Lower lobe of right lung (tissue), 2 donors: ENCODE data around the gene POPDC3. TPM values are rescaled to one million over a fixed set of nuclear protein-coding genes. Genes with fewer than 3 reads are reported as not detected.

Source experiments
- ATAC-seq, 2 donors: fragments of 200-7000 bp; cut with Tn5 transposase; one replicate each; pipeline ENCODE4 v1.9.1; 2020 to 2022; ENCODE audit warnings: mild to moderate bottlenecking in 2 of 2, moderate library complexity in 2 of 2
- DNase-seq: peaks from one replicate; pipeline ENCODE4 v3.0.0-alpha.2; 2020
- H3K27ac ChIP-seq: fragments of 200-600 bp; one replicate; pipeline ENCODE4 v1.8.0; 2022
- H3K27me3 ChIP-seq: fragments of 200-600 bp; one replicate; pipeline ENCODE4 v1.8.0; 2022; ENCODE audit warnings: low read depth
- H3K36me3 ChIP-seq: fragments of 200-600 bp; one replicate; pipeline ENCODE4 v1.8.0; 2022; ENCODE audit warnings: mild to moderate bottlenecking
- H3K4me1 ChIP-seq: fragments of 200-600 bp; one replicate; pipeline ENCODE4 v1.8.0; 2022
- H3K4me3 ChIP-seq: fragments of 200-600 bp; one replicate; pipeline ENCODE4 v1.8.0; 2022; ENCODE audit warnings: mild to moderate bottlenecking
- H3K9me3 ChIP-seq: fragments of 200-600 bp; one replicate; pipeline ENCODE4 v1.8.0; 2022
- intact Hi-C: fragments of 100-400 bp; cut with DNase I; formaldehyde crosslinking; loops from one replicate; pipeline ENCODE4 v1.11.0; 2022
- total RNA-seq: library from RNA; stranded (reverse); fragmentation: NEBNext Ultra II Directional; extraction: Animal tissue kit (Norgen Biotek cat#: 25700); gene quantifications from one replicate; pipeline ENCODE4 v1.2.1, GENCODE V29; 2021
- TF ChIP-seq, protein P1 (sequence below): fragments of 200-600 bp; IDR thresholded peaks from one replicate; pipeline ENCODE4 v1.8.0; 2022; ENCODE audit warnings: antibody characterized with exemption, mild to moderate bottlenecking
- donor health status: DM: no; HTN: yes; CAD: no; lungs with severe emphysema.

POPDC3 gene
- total RNA-seq, 1 donor from 2014 or later: 0.80 TPM

DNA sequence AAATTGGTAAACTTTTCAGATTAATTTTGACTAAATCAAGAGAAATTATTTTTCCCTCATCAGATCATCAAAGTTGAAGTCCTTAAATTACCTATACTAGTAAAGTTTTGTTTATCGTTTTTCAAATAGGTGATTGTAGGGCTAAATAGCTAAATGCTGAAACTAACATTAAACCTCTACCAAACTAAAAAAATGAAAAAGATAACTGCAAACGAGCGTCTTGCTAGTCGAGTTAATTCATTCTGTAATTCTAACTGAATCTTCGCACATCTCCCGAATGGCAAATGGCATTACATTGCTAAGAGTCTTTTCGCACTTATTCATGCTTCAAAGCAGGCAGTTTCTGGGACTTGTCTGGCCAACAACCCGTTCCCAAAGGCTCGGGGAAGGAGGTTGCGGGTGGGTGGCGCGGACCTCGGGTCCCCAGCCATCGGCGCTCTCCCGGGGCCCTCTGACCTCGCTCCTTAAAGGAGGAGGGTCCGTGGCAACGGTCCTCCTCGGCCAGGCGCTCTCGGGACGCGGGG lies 43.8 kb downstream of the POPDC3 start:
- peak overlapping the region; percentile 69 for H3K27ac ChIP-seq
- TF ChIP-seq, protein P1, sequence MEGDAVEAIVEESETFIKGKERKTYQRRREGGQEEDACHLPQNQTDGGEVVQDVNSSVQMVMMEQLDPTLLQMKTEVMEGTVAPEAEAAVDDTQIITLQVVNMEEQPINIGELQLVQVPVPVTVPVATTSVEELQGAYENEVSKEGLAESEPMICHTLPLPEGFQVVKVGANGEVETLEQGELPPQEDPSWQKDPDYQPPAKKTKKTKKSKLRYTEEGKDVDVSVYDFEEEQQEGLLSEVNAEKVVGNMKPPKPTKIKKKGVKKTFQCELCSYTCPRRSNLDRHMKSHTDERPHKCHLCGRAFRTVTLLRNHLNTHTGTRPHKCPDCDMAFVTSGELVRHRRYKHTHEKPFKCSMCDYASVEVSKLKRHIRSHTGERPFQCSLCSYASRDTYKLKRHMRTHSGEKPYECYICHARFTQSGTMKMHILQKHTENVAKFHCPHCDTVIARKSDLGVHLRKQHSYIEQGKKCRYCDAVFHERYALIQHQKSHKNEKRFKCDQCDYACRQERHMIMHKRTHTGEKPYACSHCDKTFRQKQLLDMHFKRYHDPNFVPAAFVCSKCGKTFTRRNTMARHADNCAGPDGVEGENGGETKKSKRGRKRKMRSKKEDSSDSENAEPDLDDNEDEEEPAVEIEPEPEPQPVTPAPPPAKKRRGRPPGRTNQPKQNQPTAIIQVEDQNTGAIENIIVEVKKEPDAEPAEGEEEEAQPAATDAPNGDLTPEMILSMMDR: no peak
- intact Hi-C loops: no loop called here

DNA sequence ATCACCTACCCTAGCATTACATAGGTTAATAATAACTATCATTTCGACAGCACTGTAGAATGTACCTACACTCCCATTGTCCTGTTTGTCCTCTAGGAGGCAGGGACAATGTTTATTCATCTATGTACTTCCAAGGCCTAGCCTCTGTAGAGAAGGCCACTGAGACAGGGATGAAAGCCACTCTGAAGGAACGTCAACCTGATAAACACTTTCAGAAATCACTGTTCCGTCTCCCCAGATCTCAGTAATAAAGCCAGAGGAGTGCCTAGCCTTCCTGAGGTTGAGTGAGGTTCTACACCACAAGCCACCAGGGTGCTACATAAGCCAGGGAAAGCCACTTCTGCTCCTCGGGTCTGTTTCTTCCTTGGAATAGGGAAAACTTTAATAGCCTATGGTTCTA lies 44.8 kb downstream of the POPDC3 start:
- TF ChIP-seq, protein P1: no peak
- no peak for DNase-seq
- H3K9me3 ChIP-seq: no peaks in the 10 kb centered on the region
- H3K4me3 ChIP-seq: no peak overlapping the region
- no peak for ATAC-seq
- H3K27me3 ChIP-seq: peaks cover 21% of the 10 kb centered on the region
- intact Hi-C loops: no loop called here
- H3K27ac ChIP-seq: no peak overlapping the region
- H3K4me1 ChIP-seq: peaks cover 7% of the 10 kb centered on the region
- H3K36me3 ChIP-seq: no peaks in the 10 kb centered on the region

More for the DNA sequence above, 43.8 kb downstream of the POPDC3 start:
- Histone ChIP-seq H3K36me3 (no peaks in the 10 kb centered on the region), H3K27me3 (peaks cover 21% of the 10 kb centered on the region), H3K9me3 (no peaks in the 10 kb centered on the region), H3K4me1 (peaks cover 7% of the 10 kb centered on the region), H3K4me3 (peak overlapping the region; percentile 79)
- ATAC-seq (peak in 1 of 2 donors; percentile 40), DNase-seq (no peak)

DNA sequence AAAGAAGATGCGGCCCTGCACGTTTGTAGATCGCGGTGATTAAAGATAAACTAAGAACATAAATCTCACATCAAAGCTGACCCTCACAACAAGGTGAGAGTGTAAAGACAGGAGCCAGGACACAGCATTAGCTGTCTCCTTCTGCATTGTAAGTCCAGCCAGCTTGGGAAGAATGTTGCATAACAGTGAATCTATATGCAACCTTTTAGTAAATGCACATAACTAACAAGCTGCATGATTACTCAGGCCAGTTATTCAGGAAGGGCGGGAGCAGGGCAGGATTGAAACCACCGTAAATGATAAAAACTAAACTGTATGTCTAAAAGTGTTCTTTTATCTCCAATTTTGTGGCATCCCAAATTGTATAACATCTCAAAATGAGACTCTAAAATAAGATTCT lies 57.1 kb downstream of the POPDC3 start:
- H3K27ac ChIP-seq: no peak overlapping the region
- TF ChIP-seq, protein P1: no peak
- no peak for ATAC-seq
- no peaks in the 10 kb centered on the region for H3K4me1 ChIP-seq
- intact Hi-C loops: no loop called here
- no peaks in the 10 kb centered on the region for H3K36me3 ChIP-seq
- H3K9me3 ChIP-seq: no peaks in the 10 kb centered on the region
- no peaks in the 10 kb centered on the region for H3K27me3 ChIP-seq
- no peak overlapping the region for H3K4me3 ChIP-seq
- no peak for DNase-seq

- DNase-seq: no peak
- Histone ChIP-seq H3K27me3 (no peaks in the 10 kb centered on the region), H3K9me3 (no peaks in the 10 kb centered on the region), H3K4me1 (no peaks in the 10 kb centered on the region), H3K27ac (no peak overlapping the region), H3K4me3 (no peak overlapping the region), H3K36me3 (no peaks in the 10 kb centered on the region)
- ATAC-seq: no peak
- intact Hi-C loops: no loop called here
- TF ChIP-seq, protein P1: no peak
Observed at GRCh38 chr6:105121981-105122380, 57.8 kb downstream of the POPDC3 start.

DNA sequence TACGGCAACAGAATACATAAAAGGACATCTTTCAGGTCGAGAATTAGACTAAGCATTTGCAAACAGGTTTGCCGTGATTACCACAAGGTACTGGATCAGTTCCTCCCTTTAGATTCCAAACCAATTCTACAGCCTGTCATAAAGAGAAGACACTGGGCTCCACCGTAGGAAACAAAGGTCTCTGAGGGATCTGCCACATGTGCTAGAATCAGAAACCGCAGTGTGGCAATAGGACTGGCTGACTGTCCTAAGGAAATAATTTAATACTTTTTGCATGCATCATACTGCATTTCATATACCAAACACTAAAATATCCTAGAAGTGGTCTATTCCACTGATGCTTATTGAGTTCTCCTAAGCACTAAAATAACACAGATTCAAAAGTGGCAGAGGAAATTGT lies 59.2 kb downstream of the POPDC3 start:
- H3K36me3 ChIP-seq: no peaks in the 10 kb centered on the region
- no peaks in the 10 kb centered on the region for H3K4me1 ChIP-seq
- DNase-seq (no peak), ATAC-seq (no peak)
- no peak overlapping the region for H3K27ac ChIP-seq
- TF ChIP-seq, protein P1: no peak
- intact Hi-C loops: no loop called here
- no peaks in the 10 kb centered on the region for H3K9me3 ChIP-seq
- H3K4me3 ChIP-seq: no peak overlapping the region
- no peaks in the 10 kb centered on the region for H3K27me3 ChIP-seq
